ENCODE results near the gene TTLL5. TPM values are rescaled to one million over a fixed set of nuclear protein-coding genes. Genes with fewer than 3 reads are reported as not detected.
A peak's percentile ranks its signal among the peaks of the same experiment; 100 is the strongest.
"Not testable (repeated sequence)": the region's sequence is repeated elsewhere in the genome, so short reads cannot be mapped to it uniquely, and the experiment has no call there.

Gene TTLL5
- polyA plus RNA-seq, 1 donor = 15.8 TPM

DNA sequence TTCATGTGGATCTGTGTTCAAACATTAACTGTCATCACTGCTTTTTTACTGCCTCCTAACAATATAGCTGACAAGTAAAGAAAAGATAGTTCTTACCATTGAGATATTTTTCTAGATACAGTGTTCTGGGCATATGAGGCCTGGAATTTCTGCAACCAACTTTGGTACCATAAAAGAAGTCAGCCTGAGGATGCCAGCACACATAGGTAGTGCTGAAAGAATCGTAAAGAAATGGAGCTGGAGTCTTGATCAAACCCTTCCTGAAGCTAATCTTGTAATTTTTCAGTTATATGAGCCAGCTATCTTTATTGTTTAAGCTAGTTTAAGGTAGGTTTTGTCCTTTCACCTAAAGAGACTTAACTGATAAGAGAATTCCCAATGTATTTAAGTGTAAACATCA, 11.7 kb upstream of the TTLL5 start:
- DNase-seq = no peak

DNA sequence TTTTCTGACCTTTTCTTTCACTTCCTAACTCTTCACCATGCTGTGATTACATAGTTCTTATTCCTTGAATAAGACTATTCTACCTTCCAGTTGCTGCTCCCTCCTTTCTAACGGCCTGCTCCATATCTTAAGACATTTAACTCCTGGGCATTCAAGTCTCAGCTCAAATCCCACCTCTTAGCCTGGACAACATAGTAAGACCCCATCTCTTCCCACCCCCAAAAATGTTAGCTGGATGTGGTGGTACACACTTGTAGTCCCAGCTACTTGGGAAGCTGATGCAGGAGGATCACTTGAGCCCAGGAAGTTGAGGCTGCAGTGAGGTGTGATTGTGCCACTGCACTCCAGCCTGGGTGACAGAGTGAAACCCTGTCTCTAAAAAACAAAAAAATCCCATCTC, 11.3 kb upstream of the TTLL5 start:
- DNase-seq = no peak

DNA sequence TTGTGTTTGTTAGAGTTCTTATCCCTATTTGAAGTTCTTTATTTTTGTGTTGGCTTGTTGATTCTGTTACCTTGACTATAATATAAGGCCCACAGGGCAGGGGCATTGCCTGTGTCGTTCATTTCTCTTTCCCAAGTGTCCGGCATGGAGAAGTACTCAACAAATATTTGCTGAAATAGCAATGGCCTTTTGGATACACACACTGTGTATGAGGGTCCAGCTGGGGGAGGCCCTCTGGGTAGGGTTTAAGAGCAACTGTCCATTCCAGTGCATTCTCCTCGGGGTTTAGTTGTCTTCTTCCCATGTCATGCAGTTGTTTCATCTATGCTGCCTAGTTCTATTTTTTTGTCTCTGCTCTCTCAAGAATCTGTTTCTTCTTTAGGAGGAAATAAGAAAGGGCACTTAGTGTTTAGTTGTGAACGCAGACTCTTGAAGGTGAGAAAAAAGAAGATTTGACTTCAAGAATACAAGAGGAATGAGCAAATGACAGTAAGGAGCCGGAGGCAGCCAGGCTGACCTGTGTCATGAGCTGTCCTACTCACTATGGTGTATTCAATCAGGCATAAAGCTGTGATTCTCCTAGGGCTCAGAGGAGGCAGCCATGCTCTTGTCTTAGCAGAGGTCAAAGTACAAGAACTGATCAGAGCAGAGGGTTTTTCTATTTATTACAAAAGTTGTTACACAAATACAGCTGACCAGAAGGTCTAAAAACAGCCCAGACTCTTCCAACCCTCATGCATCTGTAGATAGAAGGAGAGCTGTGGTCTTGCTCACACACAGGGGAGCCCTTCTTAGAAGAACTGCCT, 10.6 kb upstream of the TTLL5 start:
- DNase-seq = no peak

DNA sequence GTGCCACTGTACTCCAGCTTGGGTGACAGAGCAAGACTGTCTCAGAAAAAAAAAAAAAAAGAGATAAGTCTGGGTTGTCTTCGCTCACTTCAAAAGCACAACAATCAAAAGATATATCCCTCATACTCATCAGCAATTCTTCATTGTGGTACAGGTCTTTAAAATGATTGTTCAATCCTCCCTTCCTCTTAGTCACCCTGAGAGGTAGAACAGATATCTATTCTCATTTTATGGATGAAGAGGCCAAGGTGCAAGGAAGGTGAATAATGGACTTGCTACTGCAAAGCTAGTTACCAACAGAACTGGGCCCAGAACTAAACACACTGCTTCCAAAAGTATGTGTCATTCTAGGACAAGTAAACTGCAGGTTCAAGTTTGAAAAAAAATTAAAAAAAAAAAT, 7.5 kb upstream of the TTLL5 start:
- DNase-seq = no peak

DNA sequence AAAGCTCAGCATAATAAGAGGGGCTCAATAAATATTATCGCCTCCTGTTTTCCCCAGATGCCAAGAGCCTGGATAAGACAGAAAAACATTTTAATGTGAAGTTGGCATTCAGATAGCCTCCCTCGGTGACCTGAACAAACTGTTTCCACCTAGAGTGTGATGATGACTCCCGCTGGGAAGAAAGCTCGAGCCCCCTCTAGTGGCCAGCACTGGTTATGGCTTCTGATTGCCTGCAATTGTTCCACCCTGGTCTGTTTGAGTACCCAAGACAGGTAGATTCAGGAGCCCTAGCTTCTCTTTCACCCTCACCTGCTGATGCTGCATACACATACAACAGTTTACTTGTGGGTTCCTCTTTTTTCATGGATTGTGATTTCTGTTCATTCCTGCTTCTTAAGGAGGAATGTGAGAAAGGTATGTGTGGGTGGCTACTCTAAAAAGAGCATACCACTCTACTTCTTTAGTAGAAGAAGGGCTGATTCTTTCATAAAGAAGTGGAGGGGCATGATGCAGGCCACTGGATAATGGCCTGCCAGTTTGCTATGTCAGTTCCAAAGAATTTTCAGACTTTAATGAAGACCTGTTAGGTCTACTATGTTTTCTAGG, 6.8 kb upstream of the TTLL5 start:
- peak; percentile 65 for DNase-seq

DNA sequence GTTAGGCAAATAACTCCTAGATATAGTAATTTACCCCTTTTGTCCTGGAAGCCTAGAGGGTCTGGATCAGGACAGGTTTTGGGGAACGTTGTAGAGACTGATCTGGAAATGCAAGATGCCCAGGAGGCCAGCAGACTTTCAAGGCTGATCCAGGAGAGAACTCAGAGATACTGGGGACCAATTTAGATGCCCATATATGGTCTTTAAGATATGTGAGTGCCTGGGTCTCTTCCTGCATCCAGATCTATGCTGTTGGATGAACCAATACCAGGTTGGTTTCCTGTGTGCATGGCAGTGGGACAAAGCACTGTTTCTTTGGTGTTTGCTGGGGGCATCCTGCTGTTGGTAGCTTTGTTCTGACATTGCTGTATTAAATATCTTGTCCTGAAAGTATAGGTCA, 5.8 kb upstream of the TTLL5 start:
- no peak for DNase-seq

DNA sequence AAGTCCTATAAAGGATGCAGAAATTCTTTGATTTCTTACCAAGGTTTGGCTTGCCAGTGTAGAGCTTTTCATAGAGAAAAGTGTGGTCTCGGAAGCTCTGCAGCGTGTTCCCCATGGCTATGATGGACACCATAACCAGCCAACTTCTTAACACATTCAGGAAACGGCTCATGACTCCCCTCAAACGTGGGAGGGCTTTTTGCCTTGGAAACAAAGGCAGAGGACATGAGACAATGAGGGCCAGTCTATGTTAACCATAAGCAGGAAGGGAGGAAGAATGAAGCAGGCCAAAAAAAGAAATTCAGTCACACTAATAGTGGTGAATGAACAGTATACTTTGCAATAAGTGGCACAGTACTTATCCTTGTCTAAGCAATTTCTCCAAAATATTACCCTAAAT, 3.7 kb upstream of the TTLL5 start:
- no peak for DNase-seq

DNA sequence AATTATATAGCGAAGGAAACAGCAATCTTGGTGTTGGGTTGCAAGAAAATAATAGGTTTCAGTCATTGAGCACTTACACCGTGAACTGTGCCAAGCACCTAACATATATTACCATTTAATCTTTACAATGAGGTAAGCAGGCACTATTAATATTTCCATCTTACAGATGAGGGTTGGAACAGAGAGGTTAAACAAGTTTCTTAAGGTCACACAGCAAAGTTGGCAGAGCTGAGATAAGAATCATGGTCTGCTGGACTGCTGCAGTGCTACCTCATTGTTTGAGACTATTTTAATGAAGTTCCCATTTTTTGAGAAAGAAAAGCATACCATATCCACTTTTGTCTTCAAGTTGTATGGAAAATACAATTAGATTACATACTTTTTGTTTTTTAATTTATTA, 2.1 kb upstream of the TTLL5 start:
- no peak for DNase-seq

DNA sequence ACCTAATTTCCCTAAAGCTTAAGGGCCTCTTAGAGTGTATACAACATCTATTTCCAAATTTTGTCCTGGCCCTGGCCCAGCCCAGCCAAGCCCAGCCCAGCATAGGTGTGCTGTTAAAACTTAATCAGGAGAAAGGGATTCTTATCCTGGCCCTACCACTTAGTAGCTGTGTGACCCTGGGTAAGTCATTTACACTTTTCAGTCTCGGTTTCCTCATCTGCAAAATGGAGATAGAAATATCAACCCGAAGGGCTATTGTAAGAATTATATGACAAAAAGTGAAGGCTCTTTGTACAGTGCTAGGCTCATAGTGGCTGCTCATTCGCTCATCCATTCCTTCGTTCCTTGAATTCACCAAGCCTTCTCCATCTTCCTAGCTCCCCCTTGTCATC, 812 bp upstream of the TTLL5 start:
- DNase-seq = no peak

DNA sequence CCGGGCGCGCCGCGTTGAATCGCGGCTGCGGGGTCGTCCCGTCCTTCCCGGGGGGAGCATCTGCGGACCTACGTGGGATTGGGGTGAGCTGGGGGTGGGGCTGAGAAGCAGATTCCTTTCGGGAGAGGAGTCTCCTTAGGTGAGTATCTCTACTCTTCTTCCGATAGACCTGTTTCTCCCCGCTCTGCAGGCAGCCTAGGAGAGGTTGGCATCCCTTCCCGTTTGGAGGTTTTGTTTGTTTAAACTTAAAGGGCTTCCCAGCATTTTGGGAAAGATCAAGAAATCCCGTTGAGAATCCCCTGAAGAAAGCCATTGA, 411 bp downstream of the TTLL5 start:
- DNase-seq = no peak

DNA sequence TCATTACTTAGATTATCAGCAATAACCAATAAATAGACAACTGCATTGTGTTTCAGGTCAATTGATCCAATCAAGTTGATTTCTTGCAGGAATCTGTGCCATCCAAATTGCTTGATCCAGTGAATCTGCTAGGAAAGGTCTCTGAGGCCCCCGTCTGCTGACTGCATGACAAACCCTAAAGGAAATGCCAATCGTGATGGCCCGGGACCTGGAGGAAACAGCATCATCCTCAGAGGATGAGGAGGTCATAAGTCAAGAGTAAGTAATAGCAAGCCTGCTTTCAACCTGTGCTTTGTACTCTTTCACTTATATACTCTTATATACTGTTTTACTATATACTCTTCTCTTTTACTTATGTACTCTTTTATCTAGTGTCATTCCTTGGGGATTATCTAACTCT, 1.9 kb downstream of the TTLL5 start:
- no peak for DNase-seq

DNA sequence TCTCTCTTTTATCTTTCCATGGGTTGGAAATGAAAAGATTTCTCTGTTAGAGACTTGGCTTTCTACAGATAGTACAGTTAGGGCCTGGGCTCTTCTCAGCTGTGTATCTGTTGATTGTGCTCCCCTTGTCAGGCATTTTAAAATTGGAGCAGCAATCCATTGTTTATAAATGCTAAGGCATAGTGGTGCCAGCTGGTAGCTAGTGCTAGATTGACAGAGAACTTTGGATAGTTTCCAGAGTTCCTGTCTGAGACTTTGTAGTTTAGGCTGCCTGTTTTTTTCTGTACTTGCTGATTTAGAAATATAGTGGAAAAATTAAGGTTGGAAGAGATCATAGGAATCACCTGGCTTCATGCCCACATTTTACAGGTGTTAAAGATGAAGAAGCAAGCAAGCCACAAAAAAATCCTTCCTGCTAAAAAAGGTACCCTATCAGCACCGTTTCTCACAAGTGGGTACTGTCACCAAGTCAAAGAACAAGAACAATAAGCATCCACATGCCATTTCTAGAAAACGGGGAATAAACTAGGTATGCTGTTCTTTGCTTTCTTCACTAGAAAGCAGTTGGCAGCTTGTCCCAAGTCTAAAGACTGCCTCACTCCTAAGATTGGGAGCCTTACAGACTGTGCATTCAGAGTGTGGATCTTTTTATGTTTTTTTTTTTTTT, 6.2 kb downstream of the TTLL5 start:
- DNase-seq = no peak

DNA sequence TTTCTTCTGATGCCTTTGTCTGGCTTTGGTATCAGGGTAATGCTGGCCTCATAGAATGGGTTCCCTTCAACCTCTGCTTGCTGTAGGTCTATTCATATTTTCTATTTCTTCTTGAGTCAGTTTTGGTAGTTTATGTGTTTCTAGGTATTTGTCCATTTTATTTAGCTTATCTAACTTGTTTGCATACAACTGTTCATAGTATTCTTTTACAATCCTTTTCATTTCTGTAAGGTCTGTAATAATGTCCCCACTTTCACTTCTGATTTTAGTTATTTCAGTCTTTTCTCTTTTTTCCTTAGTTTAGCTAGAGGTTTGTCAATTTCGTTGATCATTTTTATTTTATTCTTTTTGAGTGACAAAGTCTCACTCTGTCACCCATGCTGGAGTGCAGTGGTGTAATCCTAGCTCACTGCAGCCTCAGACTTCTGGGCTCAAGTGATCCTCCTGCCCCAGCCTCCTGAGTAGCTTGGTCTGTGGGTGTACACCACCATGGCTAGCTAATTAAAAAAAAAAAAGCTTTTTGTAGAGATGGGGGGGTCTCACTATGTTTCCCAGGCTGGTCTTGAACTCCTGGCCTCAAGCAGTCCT, 11.7 kb downstream of the TTLL5 start:
- DNase-seq = no peak

DNA sequence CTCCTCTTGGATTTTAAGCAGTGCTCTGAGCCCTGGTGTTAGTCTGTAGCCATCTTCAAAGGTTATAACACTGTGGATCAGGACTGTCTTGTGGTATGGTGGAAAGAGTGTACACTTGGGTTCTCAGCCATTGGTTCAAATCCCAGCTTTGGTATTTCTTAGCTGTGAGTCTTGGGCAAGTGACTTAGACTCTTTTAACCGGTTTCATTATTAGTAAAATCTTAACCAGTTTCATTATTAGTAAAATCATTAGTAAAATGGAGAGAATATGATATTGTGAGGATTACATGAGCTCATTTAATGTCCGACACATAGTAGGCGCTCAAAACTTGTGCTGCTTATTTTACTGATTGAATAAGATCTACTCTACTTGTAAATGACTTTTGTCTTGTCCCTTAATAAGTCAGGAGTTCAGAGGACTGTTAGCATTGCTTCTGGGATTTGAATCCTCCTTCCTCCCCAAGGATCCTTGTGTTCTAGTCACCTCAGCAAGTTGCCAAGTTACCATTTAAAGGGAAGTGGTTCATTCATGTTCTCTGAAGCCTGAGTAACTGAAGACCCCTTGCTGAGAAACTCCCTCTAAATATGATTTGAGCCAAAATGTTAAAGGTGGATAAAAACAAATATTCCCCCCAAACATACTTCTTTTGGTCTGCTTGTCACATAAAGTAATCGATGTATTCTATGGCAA, 12.4 kb downstream of the TTLL5 start:
- DNase-seq = no peak

DNA sequence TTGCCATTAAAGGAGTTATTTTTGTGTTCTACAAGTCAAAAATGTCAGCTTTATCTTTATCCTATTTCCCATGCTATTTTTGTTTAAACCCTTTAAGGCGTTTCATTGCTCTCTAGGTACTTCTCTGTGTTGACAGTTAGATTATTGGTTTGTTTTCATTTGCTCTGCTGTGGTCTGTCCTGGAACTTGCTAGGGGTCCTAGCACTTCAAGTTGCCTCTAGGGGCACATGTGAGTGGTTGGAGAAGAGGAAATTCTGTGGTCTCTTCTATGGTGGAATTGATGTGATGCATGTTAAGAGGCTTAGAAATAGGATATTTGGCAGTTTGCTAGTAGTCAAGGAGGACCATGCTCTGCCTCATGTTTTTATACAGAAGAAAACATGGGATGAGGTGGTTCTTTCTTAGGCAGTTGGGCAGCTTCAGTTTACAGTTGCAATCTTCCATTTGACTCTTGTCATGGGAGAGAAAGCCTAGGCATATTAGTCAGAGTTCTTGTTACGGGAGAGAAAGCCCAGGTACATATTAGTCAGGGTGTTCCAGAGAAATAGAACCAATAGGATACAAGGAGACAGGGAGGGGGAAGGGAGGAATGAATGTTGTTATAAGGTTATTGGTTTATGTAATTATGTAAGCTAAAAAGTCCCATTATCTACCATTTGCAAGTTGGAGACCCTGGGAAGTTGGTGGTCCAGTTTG, 14.4 kb downstream of the TTLL5 start:
- no peak for DNase-seq

DNA sequence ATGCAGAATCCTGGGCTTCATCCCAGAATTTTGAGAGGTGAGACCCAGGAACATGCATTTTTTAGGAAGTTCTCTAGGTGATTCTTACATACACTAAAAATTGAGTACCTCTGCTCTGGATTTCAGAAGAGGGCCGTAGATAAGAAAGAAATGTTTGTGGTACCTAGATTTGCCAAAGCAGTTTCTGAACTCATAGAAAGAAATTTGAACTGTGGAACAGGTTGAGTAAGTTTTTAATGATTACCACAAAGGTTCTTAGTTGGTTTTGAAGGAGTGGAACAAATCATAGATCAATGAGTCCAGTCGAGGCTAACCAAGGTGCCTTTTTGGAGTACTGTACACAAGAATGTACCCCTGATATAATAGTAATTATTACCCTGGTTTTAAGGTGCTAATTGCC, 24.9 kb downstream of the TTLL5 start:
- DNase-seq = no peak

DNA sequence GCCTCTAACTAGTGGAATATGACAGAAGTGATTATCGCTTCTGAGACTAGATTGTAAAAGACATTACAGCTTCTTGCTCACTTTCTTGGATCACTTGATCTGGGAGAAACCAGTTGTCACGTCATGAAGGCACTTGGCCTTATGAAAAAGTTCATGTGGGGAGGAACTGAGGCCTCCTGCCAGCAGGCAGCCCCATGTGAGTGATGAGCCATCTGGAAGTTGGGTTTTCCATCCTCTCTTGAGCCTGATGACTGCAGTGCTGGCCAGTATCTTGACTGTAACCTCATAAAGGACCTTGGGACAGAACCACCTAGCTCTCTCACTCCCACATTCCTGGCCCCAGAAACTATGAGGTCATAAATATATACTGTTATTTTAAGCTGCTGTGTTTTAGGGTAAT, 28.0 kb downstream of the TTLL5 start:
- DNase-seq = peak; percentile 74

DNA sequence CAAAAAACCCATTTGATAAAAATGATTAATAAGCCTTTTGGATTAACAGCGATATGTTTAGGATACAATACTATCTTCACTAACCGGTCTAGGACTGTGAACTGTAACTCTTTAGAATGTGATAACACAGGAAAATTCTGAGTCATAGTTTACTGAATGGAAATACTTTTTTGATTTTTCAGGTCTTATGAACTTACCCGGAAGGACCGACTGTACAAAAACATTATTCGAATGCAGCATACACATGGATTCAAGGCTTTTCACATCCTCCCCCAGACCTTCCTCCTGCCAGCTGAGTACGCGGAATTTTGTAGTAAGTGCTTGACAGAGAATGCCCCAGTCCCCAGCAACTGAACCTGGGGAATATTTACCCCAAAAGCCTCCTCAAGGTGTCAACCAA, 29.0 kb downstream of the TTLL5 start:
- DNase-seq = no peak

DNA sequence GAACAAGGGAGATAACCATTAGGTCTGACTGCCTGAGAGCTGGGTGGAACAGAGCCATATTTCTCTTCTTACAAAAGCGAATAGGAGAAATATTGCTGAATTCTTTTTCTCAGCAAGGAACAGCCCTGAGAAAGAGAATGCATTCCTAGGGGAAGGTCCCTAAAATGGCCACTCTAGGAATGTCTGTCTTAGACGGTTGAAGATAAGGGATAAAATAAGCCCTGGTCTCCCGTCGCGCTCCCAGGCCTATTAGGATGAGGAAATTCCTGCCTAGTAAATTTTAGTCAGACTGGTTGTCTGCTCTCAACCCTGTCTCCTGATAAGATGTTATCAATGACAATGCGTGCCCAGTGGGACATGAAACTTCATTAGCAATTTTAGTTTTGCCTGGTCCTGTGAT, 34.0 kb downstream of the TTLL5 start:
- not testable (repeated sequence) for DNase-seq

DNA sequence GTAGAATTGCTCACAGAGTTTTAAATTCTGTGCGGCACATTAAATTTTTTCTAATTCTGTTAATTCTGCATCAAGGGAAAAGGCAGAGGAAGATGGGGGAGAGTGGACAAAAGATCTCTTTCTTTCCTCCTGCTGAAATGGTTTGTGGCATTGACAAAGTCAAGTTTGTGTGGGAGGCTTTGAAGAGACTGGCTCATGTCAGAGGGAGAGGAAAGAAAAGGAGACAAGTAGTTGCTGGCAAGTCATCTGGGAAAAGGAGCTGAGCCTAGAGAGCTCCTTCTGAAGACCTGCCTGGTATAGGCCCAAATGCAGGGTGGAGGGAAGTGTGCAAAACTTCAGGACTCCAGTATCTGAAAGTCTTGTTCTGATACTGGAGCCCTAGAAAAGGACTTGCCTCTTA, 36.3 kb downstream of the TTLL5 start:
- DNase-seq = no peak

DNA sequence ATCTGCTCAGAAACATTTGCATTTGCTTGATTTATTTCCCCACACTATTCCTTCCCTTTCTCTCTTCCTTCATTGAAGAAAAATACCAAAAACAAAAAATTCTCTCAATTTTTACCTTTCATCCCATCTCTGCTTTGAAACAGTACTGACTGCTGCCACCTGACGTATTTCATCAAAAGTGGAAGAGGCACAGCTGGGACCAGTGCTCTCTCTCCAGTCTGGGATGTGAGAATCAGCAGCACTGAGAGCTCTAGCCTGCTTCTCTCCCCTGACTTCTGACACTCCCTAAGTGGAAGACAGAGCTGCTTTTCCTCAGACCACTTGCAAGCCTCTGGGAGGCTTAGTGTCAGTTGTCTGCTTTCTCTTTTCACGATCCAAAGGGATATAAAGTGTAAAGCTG, 36.9 kb downstream of the TTLL5 start:
- DNase-seq = no peak

DNA sequence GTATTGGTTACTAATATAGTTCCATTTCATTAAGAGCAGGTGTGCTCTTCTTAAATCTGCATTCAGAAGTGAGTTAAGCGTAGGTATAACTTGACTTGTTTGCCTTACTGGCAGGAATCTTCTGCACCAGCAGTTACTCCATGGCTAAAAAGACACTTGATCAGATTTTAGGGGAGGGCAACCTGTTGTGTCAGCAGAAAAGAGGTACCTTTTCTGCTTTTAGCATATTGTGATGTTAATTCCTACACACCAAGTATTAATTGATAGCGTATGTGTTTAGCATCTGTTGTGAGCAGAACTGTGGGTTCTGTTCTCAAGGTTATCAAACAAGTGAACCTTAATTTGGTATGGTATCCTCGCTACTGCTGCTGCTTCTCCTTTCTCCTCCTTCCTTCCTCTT, 38.3 kb downstream of the TTLL5 start:
- DNase-seq = no peak

DNA sequence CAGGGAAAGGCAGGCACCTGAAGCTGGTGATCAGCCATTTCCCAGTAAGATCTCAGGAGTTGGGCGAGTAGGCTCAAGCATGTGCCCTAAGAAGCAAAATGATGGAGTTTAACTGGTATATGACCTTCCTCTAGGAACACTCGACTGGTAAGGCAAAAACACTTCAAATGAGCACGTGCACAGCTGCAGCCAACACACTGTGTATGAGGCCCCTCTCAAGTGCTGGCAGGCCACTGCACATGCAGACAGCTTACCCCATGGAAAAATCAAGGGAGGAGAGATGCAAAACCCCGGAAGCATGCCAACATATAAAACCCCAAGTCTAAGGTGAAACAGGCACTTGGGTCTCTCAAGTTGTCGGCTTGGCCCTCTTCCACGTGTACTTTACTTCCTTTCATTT, 39.2 kb downstream of the TTLL5 start:
- no peak for DNase-seq

Data from hindlimb muscle (tissue), 1 donor.